Measurements from ENCODE around the gene GALNT2. TPM values are rescaled to one million over a fixed set of nuclear protein-coding genes. Genes with fewer than 3 reads are reported as not detected.

The GALNT2 gene
- total and polyA plus RNA-seq, 2 donors (not counting 1 experiment from before 2014, with no cell fraction given) = 19.0 to 184 TPM

- Mint-ChIP-seq H3K4me3 (no peak overlapping the region), H3K27ac (no peak overlapping the region), H3K9me3 (ENCODE audit: insufficient read depth) (no peaks in the 10 kb centered on the region), H3K27me3 (no peaks in the 10 kb centered on the region), H3K4me1 (peaks cover 54% of the 10 kb centered on the region)
- Histone ChIP-seq H4K20me1 (ENCODE audit: control insufficient read depth, insufficient read depth, low read length, poor library complexity, severe bottlenecking) (no peaks in the 10 kb centered on the region), H3K36me3 (replicated peaks in 1 of 2; ENCODE audit: control extremely low read depth in 1 of 2, control insufficient read depth in 1 of 2, extremely low read depth in 1 of 2, insufficient read depth in 2 of 2, low read length in 1 of 2) (no peaks in the 10 kb centered on the region), H3K9me3 (ENCODE audit: control extremely low read depth in 1 of 3, control insufficient read depth in 2 of 3, insufficient read depth in 1 of 3, low read length in 2 of 3) (no peaks in the 10 kb centered on the region), H2AFZ (ENCODE audit: insufficient read depth, low read depth, low read length, poor library complexity, severe bottlenecking) (no peak overlapping the region), H3K79me2 (ENCODE audit: control insufficient read depth, insufficient read depth, low read length) (peaks cover 83% of the 10 kb centered on the region), H3K27me3 (replicated peaks in 1 of 4; ENCODE audit: control extremely low read depth in 1 of 4, control insufficient read depth in 3 of 4, insufficient read depth in 4 of 4, low read length in 3 of 4) (no peaks in the 10 kb centered on the region), H3K4me2 (replicated peaks; ENCODE audit: low read depth, low read length, poor library complexity, severe bottlenecking) (no peak overlapping the region), H3K4me1 (ENCODE audit: control insufficient read depth in 2 of 2, insufficient read depth in 2 of 2, low read length in 2 of 2) (peaks cover 23 to 30% of the 10 kb centered on the region in 2 donors), H3K9ac (ENCODE audit: low read length) (no peak overlapping the region), H3K4me3 (ENCODE audit: control extremely low read depth in 1 of 5, extremely low read depth in 1 of 5, insufficient read depth in 1 of 5, low read depth in 2 of 5, low read length in 4 of 5) (no peak overlapping the region), H3K27ac (ENCODE audit: low read length in 2 of 2) (no peak overlapping the region)
- ATAC-seq (ENCODE audit: low read depth) (no peak), DNase-seq (no peak)
- WGBS (ENCODE audit: insufficient coverage) = 96% methylated on average over 3 of the region's 11 CpGs
- ChIA-PET CTCF (interaction anchor here (1.6 to 1.9 kb wide), 2 partner anchors 13 to 37 kb away, joined by 4 read pairs; no protein-coding TSS in a partner anchor), POLR2A (no interaction called here)
- intact Hi-C loops (cut with micrococcal nuclease) = no loop called here
- TF ChIP-seq EZH2 (IDR thresholded peaks at IDR 0.05; ENCODE audit: borderline replicate concordance, insufficient read depth, low read depth, low read length, poor library complexity, severe bottlenecking) = no peak
- TF ChIP-seq CTCF (IDR thresholded peaks at IDR 0.05) = no peak
Observed at GRCh38 chr1:230153641-230154296, 86.7 kb downstream of the GALNT2 start.

GRCh38 chr1:230155021-230155420, 88.0 kb downstream of the GALNT2 start:
- DNase-seq (no peak), ATAC-seq (ENCODE audit: low read depth) (no peak)
- intact Hi-C loops (cut with micrococcal nuclease) = no loop called here
- Histone ChIP-seq H3K9ac (ENCODE audit: low read length) (no peak overlapping the region), H3K79me2 (ENCODE audit: control insufficient read depth, insufficient read depth, low read length) (peaks cover 95% of the 10 kb centered on the region), H3K4me2 (replicated peaks; ENCODE audit: low read depth, low read length, poor library complexity, severe bottlenecking) (no peak overlapping the region), H3K9me3 (ENCODE audit: control extremely low read depth in 1 of 3, control insufficient read depth in 2 of 3, insufficient read depth in 1 of 3, low read length in 2 of 3) (peaks cover 0 to 3% (median 0%) of the 10 kb centered on the region in 3 donors), H2AFZ (ENCODE audit: insufficient read depth, low read depth, low read length, poor library complexity, severe bottlenecking) (no peak overlapping the region), H4K20me1 (ENCODE audit: control insufficient read depth, insufficient read depth, low read length, poor library complexity, severe bottlenecking) (no peaks in the 10 kb centered on the region), H3K36me3 (replicated peaks in 1 of 2; ENCODE audit: control extremely low read depth in 1 of 2, control insufficient read depth in 1 of 2, extremely low read depth in 1 of 2, insufficient read depth in 2 of 2, low read length in 1 of 2) (no peaks in the 10 kb centered on the region), H3K27me3 (replicated peaks in 1 of 4; ENCODE audit: control extremely low read depth in 1 of 4, control insufficient read depth in 3 of 4, insufficient read depth in 4 of 4, low read length in 3 of 4) (no peaks in the 10 kb centered on the region), H3K4me3 (ENCODE audit: control extremely low read depth in 1 of 5, extremely low read depth in 1 of 5, insufficient read depth in 1 of 5, low read depth in 2 of 5, low read length in 4 of 5) (no peak overlapping the region), H3K4me1 (ENCODE audit: control insufficient read depth in 2 of 2, insufficient read depth in 2 of 2, low read length in 2 of 2) (peaks cover 11 to 17% of the 10 kb centered on the region in 2 donors), H3K27ac (ENCODE audit: low read length in 2 of 2) (no peak overlapping the region)
- POLR2A ChIA-PET = no interaction called here
- Mint-ChIP-seq H3K4me3 (no peak overlapping the region), H3K4me1 (peaks cover 44% of the 10 kb centered on the region), H3K9me3 (ENCODE audit: insufficient read depth) (no peaks in the 10 kb centered on the region), H3K27me3 (no peaks in the 10 kb centered on the region), H3K27ac (no peak overlapping the region)
- WGBS (ENCODE audit: insufficient coverage) = 96% methylated on average over 19 of the region's 19 CpGs
- CTCF ChIA-PET = interaction anchor here (1.3 kb wide), 1 partner anchor 11 kb away, joined by 4 read pairs; no protein-coding TSS in a partner anchor
- no peak for TF ChIP-seq EZH2 (IDR thresholded peaks at IDR 0.05; ENCODE audit: borderline replicate concordance, insufficient read depth, low read depth, low read length, poor library complexity, severe bottlenecking)
- TF ChIP-seq CTCF (IDR thresholded peaks at IDR 0.05) = no peak
